T-cell (primary cell): Measurements from ENCODE around the gene MIPEP. TPM values are rescaled to one million over a fixed set of nuclear protein-coding genes. Genes with fewer than 3 reads are reported as not detected.
A peak's percentile ranks its signal among the peaks of the same experiment; 100 is the strongest.
"Not testable (repeated sequence)": the region's sequence is repeated elsewhere in the genome, so short reads cannot be mapped to it uniquely, and the experiment has no call there.

Experiments
- ATAC-seq, 4 experiments: fragments of 200-7000 bp in 3 of 4; fragments of 150-1000 bp in 1 of 4; cut with Tn5 transposase; replicated peaks in 1 of 4; 1 replicate in 3 of 4; 2 replicates in 1 of 4; pipeline ENCODE4 v1.10.0; 2021; ENCODE audit warnings: moderate library complexity in 3 of 4, mild to moderate bottlenecking in 2 of 4, moderate number of reproducible peaks in 1 of 4
- CTCF ChIA-PET, 2 donors: fragments of 300-600 bp; sonication (Branson Sonifier 250); formaldehyde crosslinking; loops; one replicate each; lab custom pipeline; 2022; ENCODE audit warnings: antibody characterized with exemption in 2 of 2; lab: Charles Lee
- POLR2A ChIA-PET, 2 donors: fragments of 300-600 bp; sonication (Branson Sonifier 250); formaldehyde crosslinking; loops; one replicate each; lab custom pipeline; 2022; ENCODE audit warnings: antibody characterized with exemption in 2 of 2; lab: Charles Lee
- DNase-seq, 35 experiments: peaks; one replicate each; pipeline versions ENCODE4 v3.0.0 to v3.0.0-alpha.2; 2013 to 2023
- H3K27ac ChIP-seq: one replicate; pipeline ENCODE4 v1.5.1; 2013; ENCODE audit warnings: low read length
- H3K27me3 ChIP-seq, 2 experiments: replicated peaks in 1 of 2; 1 replicate in 1 of 2; 2 replicates in 1 of 2; pipeline versions ENCODE4 v1.6.1 to v1.7.0; 2013; ENCODE audit warnings: low read length in 1 of 2, mixed read lengths in 1 of 2; ENCODE audit not compliant: control insufficient read depth in 2 of 2, insufficient read depth in 2 of 2; ENCODE audit errors: extremely low read depth in 1 of 2
- H3K36me3 ChIP-seq, 2 donors: 1 replicate in 1 of 2; 2 replicates in 1 of 2; pipeline versions ENCODE4 v1.6.1 to v1.7.0; 2013; ENCODE audit warnings: low read length in 1 of 2; ENCODE audit not compliant: control insufficient read depth in 2 of 2, insufficient read depth in 1 of 2; ENCODE audit errors: extremely low read depth in 1 of 2
- H3K4me1 ChIP-seq, 2 experiments: 1 replicate in 1 of 2; 2 replicates in 1 of 2; pipeline versions ENCODE4 v1.6.1 to v1.7.0; 2013; ENCODE audit warnings: low read length in 2 of 2, mixed read lengths in 1 of 2; ENCODE audit not compliant: insufficient read depth in 2 of 2, control insufficient read depth in 1 of 2; ENCODE audit errors: extremely low read depth in 1 of 2
- H3K4me3 ChIP-seq, 2 donors: 1 replicate in 1 of 2; 2 replicates in 1 of 2; pipeline versions ENCODE4 v1.5.1 to v1.7.0; 2013; ENCODE audit warnings: mild to moderate bottlenecking in 2 of 2, low read length in 1 of 2, moderate library complexity in 1 of 2; ENCODE audit not compliant: control insufficient read depth in 1 of 2; ENCODE audit errors: extremely low read depth in 1 of 2
- H3K9me3 ChIP-seq: 2 replicates; pipeline ENCODE4 v1.7.0; 2013
- H3K27ac Mint-ChIP-seq, 2 donors: one replicate each; pipeline ENCODE4 v1.8.0; 2020 to 2021; ENCODE audit warnings: mild to moderate bottlenecking in 2 of 2, mixed read lengths in 2 of 2
- H3K27me3 Mint-ChIP-seq, 2 donors: one replicate each; pipeline ENCODE4 v1.8.0; 2021 to 2022; ENCODE audit warnings: mixed read lengths in 2 of 2
- H3K36me3 Mint-ChIP-seq: one replicate; pipeline ENCODE4 v1.8.0; 2021; ENCODE audit warnings: mixed read lengths
- H3K4me1 Mint-ChIP-seq, 3 donors: one replicate each; pipeline ENCODE4 v1.8.0; 2020 to 2022; ENCODE audit warnings: mixed read lengths in 3 of 3, mild to moderate bottlenecking in 1 of 3
- H3K4me3 Mint-ChIP-seq, 3 donors: one replicate each; pipeline ENCODE4 v1.8.0; 2020 to 2022; ENCODE audit warnings: mild to moderate bottlenecking in 3 of 3, mixed read lengths in 3 of 3, moderate library complexity in 3 of 3
- H3K9me3 Mint-ChIP-seq, 3 donors: one replicate each; pipeline ENCODE4 v1.8.0; 2020 to 2022; ENCODE audit warnings: mixed read lengths in 3 of 3
- WGBS: methylation state at CpG from one replicate; pipeline ENCODE4 v1.1.5; 2013; ENCODE audit warnings: missing lambda C conversion rate; ENCODE audit not compliant: insufficient coverage; 5-methylcytosine and 5-hydroxymethylcytosine counted together
- total RNA-seq, 35 experiments: library from RNA in 6 of 35; stranded (reverse) in 6 of 35; fragments of 120-200 nt in 1 of 35; gene quantifications; one replicate each; pipeline versions ENCODE4 v1.2.1 to v1.2.4 and lab custom pipeline; 2013 to 2026

MIPEP gene
- total RNA-seq, 5 donors from 2014 or later (not counting 1 experiment from before 2014, with no cell fraction given): 6.3 to 13.8 (median 12.3) TPM

DNA sequence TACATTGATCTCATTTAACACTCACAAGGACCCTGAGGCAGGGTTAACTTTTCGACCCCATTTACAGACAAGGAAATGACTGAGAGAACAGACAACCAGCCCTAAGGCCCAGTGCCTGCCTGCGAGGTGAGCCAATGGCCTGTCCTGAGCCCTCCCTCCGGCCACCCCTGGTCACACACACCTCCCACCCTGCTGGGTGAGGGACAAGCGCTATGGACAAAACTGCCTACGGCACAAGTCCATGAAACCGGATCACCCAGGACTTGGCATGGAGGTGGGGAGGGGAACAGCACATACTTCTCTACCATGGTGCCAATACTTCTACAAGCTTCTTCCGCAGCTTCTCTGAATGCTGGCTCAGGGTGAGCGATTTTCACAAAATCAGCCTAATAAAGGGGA, 7.8 kb downstream of the MIPEP start:
- CTCF ChIA-PET: interaction anchor here in 1 of 2 donors (0.6 to 0.7 kb wide), 4 partner anchors 12 to 1587 kb away, joined by 3 to 5 read pairs (median 4); no protein-coding TSS in a partner anchor
- not testable (repeated sequence) for H3K4me1 ChIP-seq

DNA sequence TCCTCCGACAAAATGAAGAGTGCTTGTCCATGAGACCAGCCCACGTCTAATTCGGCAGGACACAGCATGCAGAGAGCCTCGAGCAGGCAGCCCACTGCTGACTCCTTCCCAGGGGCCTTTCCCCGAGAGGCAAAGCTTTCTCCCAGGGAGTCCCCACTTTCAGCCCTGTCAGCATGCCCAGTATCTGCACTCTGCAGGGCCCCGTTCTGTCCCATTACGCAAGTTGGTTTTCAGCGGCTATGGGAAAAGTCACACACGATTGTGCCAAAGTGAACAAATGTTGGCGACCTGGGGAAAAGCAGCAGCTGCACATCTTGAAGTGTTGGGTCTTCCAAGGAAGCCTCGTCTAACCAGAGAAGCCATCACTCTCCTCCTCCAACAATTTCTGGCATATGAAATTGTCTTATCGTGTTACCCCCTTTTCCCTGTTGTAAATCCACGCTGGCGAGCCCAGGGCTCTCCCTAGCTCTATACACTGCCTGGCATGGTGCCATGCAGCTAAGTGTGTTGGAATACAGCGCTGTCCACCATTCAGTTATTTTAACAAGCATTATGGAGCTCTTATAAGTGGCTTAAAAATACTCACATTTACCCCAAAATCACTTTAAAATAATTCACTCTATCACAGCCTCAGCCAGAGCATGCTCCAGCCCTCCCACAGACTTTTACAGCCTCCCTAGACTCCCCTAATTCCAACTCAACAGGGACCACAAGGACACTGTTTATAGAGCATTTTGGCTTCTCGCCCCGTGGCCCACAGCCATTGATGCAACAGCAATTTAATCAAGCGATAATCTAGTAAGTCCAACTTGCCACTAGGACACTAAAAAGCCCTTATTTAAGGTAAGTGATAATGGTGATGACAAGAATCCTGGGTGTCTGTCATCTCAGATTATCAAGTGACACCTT, 8.5 kb downstream of the MIPEP start:
- DNase-seq, H3K27me3 Mint-ChIP-seq, CTCF ChIA-PET, H3K9me3 Mint-ChIP-seq, H3K4me1 ChIP-seq, H3K4me1 Mint-ChIP-seq, H3K4me3 ChIP-seq, H3K4me3 Mint-ChIP-seq, POLR2A ChIA-PET, H3K27me3 ChIP-seq, H3K27ac Mint-ChIP-seq, H3K27ac ChIP-seq, H3K9me3 ChIP-seq, ATAC-seq: not testable (repeated sequence)
- H3K36me3 ChIP-seq: peaks cover 0 to 22% of the 10 kb centered on the region in 2 donors
- peaks cover 39% of the 10 kb centered on the region for H3K36me3 Mint-ChIP-seq
- WGBS: 100% methylated on average over 1 of the region's 18 CpGs

More for the DNA sequence above, 7.8 kb downstream of the MIPEP start:
- H3K36me3 ChIP-seq: peaks cover 0 to 19% of the 10 kb centered on the region in 2 donors
- ATAC-seq, H3K4me3 Mint-ChIP-seq, H3K27ac ChIP-seq, H3K27ac Mint-ChIP-seq, H3K9me3 Mint-ChIP-seq, H3K4me1 Mint-ChIP-seq, H3K27me3 Mint-ChIP-seq, H3K27me3 ChIP-seq, H3K4me3 ChIP-seq, POLR2A ChIA-PET, DNase-seq, H3K9me3 ChIP-seq: not testable (repeated sequence)
- WGBS: no CpG with 5 or more reads among the region's 8 CpGs
- peaks cover 39% of the 10 kb centered on the region for H3K36me3 Mint-ChIP-seq

DNA sequence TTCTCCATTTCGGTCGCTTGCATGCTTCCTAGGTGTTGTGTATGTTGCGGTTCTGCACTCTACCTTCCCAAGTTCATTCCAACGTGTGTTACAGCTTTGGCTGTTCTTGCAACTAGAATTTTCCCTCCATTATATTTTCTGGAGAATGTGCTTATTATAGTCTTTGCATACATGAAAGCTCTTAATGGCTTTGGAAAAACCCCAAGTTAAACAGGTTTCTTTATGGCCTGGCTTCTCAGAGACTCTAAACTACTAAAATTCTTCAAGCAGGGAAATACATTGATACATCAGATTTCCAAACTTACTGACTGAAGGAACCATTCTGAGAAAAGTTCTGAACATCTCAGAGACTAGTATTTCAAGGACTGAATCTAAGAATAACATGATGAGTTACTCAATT, 11.9 kb downstream of the MIPEP start:
- H3K9me3 ChIP-seq: no peaks in the 10 kb centered on the region
- Mint-ChIP-seq H3K9me3 (no peaks in the 10 kb centered on the region), H3K4me3 (no peak overlapping the region), H3K27ac (no peak overlapping the region), H3K27me3 (no peaks in the 10 kb centered on the region), H3K4me1 (no peaks in the 10 kb centered on the region), H3K36me3 (peaks cover 31% of the 10 kb centered on the region)
- ChIA-PET POLR2A (no interaction called here), CTCF (no interaction called here)
- ATAC-seq: no peak
- no peak for DNase-seq
- H3K27me3 ChIP-seq: no peaks in the 10 kb centered on the region
- peaks cover 0 to 14% of the 10 kb centered on the region in 2 donors for H3K36me3 ChIP-seq
- no CpG with 5 or more reads among the region's 4 CpGs for WGBS
- H3K4me3 ChIP-seq: no peak overlapping the region
- no peak overlapping the region for H3K27ac ChIP-seq
- H3K4me1 ChIP-seq: no peaks in the 10 kb centered on the region

GRCh38 chr13:23876265-23876664, 12.9 kb downstream of the MIPEP start:
- Histone ChIP-seq H3K36me3 (peaks cover 0 to 12% of the 10 kb centered on the region in 2 donors), H3K9me3 (no peaks in the 10 kb centered on the region), H3K4me3 (no peak overlapping the region), H3K4me1 (no peaks in the 10 kb centered on the region), H3K27ac (no peak overlapping the region), H3K27me3 (no peaks in the 10 kb centered on the region)
- ChIA-PET CTCF (no interaction called here), POLR2A (no interaction called here)
- 100% methylated on average over 1 of the region's 2 CpGs for WGBS
- DNase-seq (no peak), ATAC-seq (no peak)
- no peaks in the 10 kb centered on the region for H3K27me3 Mint-ChIP-seq
- no peak overlapping the region for H3K27ac Mint-ChIP-seq
- H3K4me3 Mint-ChIP-seq: no peak overlapping the region
- H3K9me3 Mint-ChIP-seq: no peaks in the 10 kb centered on the region
- no peaks in the 10 kb centered on the region for H3K4me1 Mint-ChIP-seq
- H3K36me3 Mint-ChIP-seq: peaks cover 26% of the 10 kb centered on the region

- H3K36me3 ChIP-seq: peaks cover 0 to 13% of the 10 kb centered on the region in 2 donors
- WGBS: no CpG with 5 or more reads among the region's 2 CpGs
- CTCF ChIA-PET: interaction anchor here in 1 of 2 donors (1.0 kb wide), 1 partner anchor 405 kb away, joined by 3 read pairs; no protein-coding TSS in a partner anchor
Observed at GRCh38 chr13:23871616-23872220, 17.5 kb downstream of the MIPEP start.

GRCh38 chr13:23870356-23871140, 18.7 kb downstream of the MIPEP start:
- Mint-ChIP-seq H3K9me3 (no peaks in the 10 kb centered on the region), H3K36me3 (peaks cover 15% of the 10 kb centered on the region), H3K4me3 (no peak overlapping the region), H3K4me1 (peaks cover 0 to 3% (median 0%) of the 10 kb centered on the region in 3 donors), H3K27ac (no peak overlapping the region), H3K27me3 (no peaks in the 10 kb centered on the region)
- no peaks in the 10 kb centered on the region for H3K9me3 ChIP-seq
- H3K4me3 ChIP-seq: no peak overlapping the region
- H3K36me3 ChIP-seq: peaks cover 0 to 9% of the 10 kb centered on the region in 2 donors
- ATAC-seq (no peak), DNase-seq (no peak)
- no peaks in the 10 kb centered on the region for H3K27me3 ChIP-seq
- H3K27ac ChIP-seq: no peak overlapping the region
- ChIA-PET POLR2A (no interaction called here), CTCF (no interaction called here)
- WGBS: 94% methylated on average over 3 of the region's 12 CpGs
- no peaks in the 10 kb centered on the region for H3K4me1 ChIP-seq

More at GRCh38 chr13:23871616-23872220, 17.5 kb downstream of the MIPEP start:
- H3K4me1 Mint-ChIP-seq: no peaks in the 10 kb centered on the region
- POLR2A ChIA-PET: no interaction called here
- H3K27me3 Mint-ChIP-seq: no peaks in the 10 kb centered on the region
- H3K27ac ChIP-seq: no peak overlapping the region
- peaks cover 11% of the 10 kb centered on the region for H3K36me3 Mint-ChIP-seq
- no peaks in the 10 kb centered on the region for H3K4me1 ChIP-seq
- no peaks in the 10 kb centered on the region for H3K9me3 ChIP-seq
- H3K9me3 Mint-ChIP-seq: no peaks in the 10 kb centered on the region
- no peaks in the 10 kb centered on the region for H3K27me3 ChIP-seq
- DNase-seq (peak in 1 of 35 experiments; percentile 34), ATAC-seq (no peak)
- no peak overlapping the region for H3K4me3 ChIP-seq
- no peak overlapping the region for H3K4me3 Mint-ChIP-seq
- no peak overlapping the region for H3K27ac Mint-ChIP-seq
